CD14-positive monocyte (primary cell): Measurements from ENCODE around the gene EDNRA. TPM values are rescaled to one million over a fixed set of nuclear protein-coding genes. Genes with fewer than 3 reads are reported as not detected.

ENCODE experiments used
- DNase-seq, 3 donors: peaks; one replicate each; pipeline ENCODE4 v3.0.0-alpha.2; 2011 to 2022
- H2AFZ ChIP-seq: 2 replicates; pipeline ENCODE4 v1.6.0; 2012; ENCODE audit warnings: mild to moderate bottlenecking, low read depth, low read length, inconsistent platforms; ENCODE audit not compliant: insufficient read depth, poor library complexity, severe bottlenecking
- H3K27ac ChIP-seq, 2 donors: 1 replicate in 1 of 2; 2 replicates in 1 of 2; pipeline ENCODE4 v1.5.1; 2012 to 2013; ENCODE audit warnings: low read length in 2 of 2, control low read depth in 1 of 2, inconsistent platforms in 1 of 2, low read depth in 1 of 2, mild to moderate bottlenecking in 1 of 2
- H3K27me3 ChIP-seq, 2 donors: one replicate each; pipeline versions ENCODE4 v1.6.0 to v1.6.1; 2011 to 2013; ENCODE audit warnings: low read length in 2 of 2; ENCODE audit not compliant: control insufficient read depth in 2 of 2, insufficient read depth in 2 of 2
- H3K36me3 ChIP-seq, 2 donors: replicated peaks in 1 of 2; 1 replicate in 1 of 2; 2 replicates in 1 of 2; pipeline versions ENCODE4 v1.5.1 to v1.6.1; 2012 to 2013; ENCODE audit warnings: low read length in 2 of 2, control low read depth in 1 of 2, inconsistent platforms in 1 of 2, mild to moderate bottlenecking in 1 of 2; ENCODE audit not compliant: insufficient read depth in 2 of 2, control insufficient read depth in 1 of 2
- H3K4me1 ChIP-seq, 2 donors: 1 replicate in 1 of 2; 2 replicates in 1 of 2; pipeline versions ENCODE4 v1.5.1 to v1.6.1; 2012 to 2013; ENCODE audit warnings: low read length in 2 of 2, control low read depth in 1 of 2, inconsistent platforms in 1 of 2, mild to moderate bottlenecking in 1 of 2, moderate library complexity in 1 of 2; ENCODE audit not compliant: insufficient read depth in 2 of 2, control insufficient read depth in 1 of 2
- H3K4me2 ChIP-seq: replicated peaks from 2 replicates; pipeline ENCODE3; 2012; ENCODE audit warnings: low read length, moderate library complexity, mild to moderate bottlenecking; ENCODE audit not compliant: poor library complexity, severe bottlenecking; ENCODE audit errors: extremely low read depth
- H3K4me3 ChIP-seq, 3 experiments: fragments of 200-600 bp in 1 of 3; sonication (generic) in 1 of 3; replicated peaks in 1 of 3; 1 replicate in 2 of 3; 2 replicates in 1 of 3; pipeline ENCODE4 v1.5.1; 2011 to 2013; ENCODE audit warnings: low read length in 3 of 3, mild to moderate bottlenecking in 3 of 3, control low read depth in 2 of 3, low read depth in 2 of 3, inconsistent platforms in 1 of 3, moderate library complexity in 1 of 3
- H3K79me2 ChIP-seq: 2 replicates; pipeline ENCODE4 v1.6.0; 2012; ENCODE audit warnings: mild to moderate bottlenecking, control low read depth, inconsistent platforms, low read length, moderate library complexity; ENCODE audit not compliant: insufficient read depth
- H3K9ac ChIP-seq: 2 replicates; pipeline ENCODE4 v1.6.0; 2017; ENCODE audit warnings: low read length, mild to moderate bottlenecking; ENCODE audit not compliant: insufficient read depth, poor library complexity, severe bottlenecking
- H3K9me3 ChIP-seq, 2 donors: replicated peaks in 1 of 2; 1 replicate in 1 of 2; 2 replicates in 1 of 2; pipeline versions ENCODE4 v1.5.1 to v1.6.1; 2012 to 2013; ENCODE audit warnings: low read length in 2 of 2, control low read depth in 1 of 2; ENCODE audit not compliant: control insufficient read depth in 1 of 2, insufficient read depth in 1 of 2
- H4K20me1 ChIP-seq: 2 replicates; pipeline ENCODE4 v1.6.0; 2012; ENCODE audit warnings: mild to moderate bottlenecking, low read length, control low read depth, moderate library complexity; ENCODE audit not compliant: insufficient read depth
- H3K27ac Mint-ChIP-seq, 7 donors: one replicate each; pipeline ENCODE4 v1.8.0; 2020; ENCODE audit warnings: mild to moderate bottlenecking in 7 of 7, mixed read lengths in 7 of 7, moderate library complexity in 6 of 7, inconsistent platforms in 2 of 7
- H3K27me3 Mint-ChIP-seq, 3 donors: one replicate each; pipeline ENCODE4 v1.8.0; 2021 to 2022; ENCODE audit warnings: low read depth in 3 of 3, mild to moderate bottlenecking in 3 of 3, mixed read lengths in 3 of 3, moderate library complexity in 3 of 3, inconsistent platforms in 1 of 3
- H3K36me3 Mint-ChIP-seq, 2 donors: one replicate each; pipeline ENCODE4 v1.8.0; 2020; ENCODE audit warnings: mixed read lengths in 2 of 2, inconsistent platforms in 1 of 2, mild to moderate bottlenecking in 1 of 2
- H3K4me1 Mint-ChIP-seq: one replicate; pipeline ENCODE4 v1.8.0; 2020; ENCODE audit warnings: mild to moderate bottlenecking, mixed read lengths
- H3K4me3 Mint-ChIP-seq, 2 donors: one replicate each; pipeline ENCODE4 v1.8.0; 2020; ENCODE audit warnings: mild to moderate bottlenecking in 2 of 2, mixed read lengths in 2 of 2, moderate library complexity in 1 of 2
- H3K9me3 Mint-ChIP-seq, 7 donors: one replicate each; pipeline ENCODE4 v1.8.0; 2020 to 2022; ENCODE audit warnings: mixed read lengths in 7 of 7, mild to moderate bottlenecking in 6 of 7, moderate library complexity in 6 of 7, inconsistent platforms in 2 of 7
- WGBS: methylation state at CpG from one replicate; pipeline ENCODE4 v1.1.5; 2013; ENCODE audit warnings: missing lambda C conversion rate; ENCODE audit not compliant: insufficient coverage; 5-methylcytosine and 5-hydroxymethylcytosine counted together
- intact Hi-C, 2 donors: fragments of 100-400 bp; cut with micrococcal nuclease; formaldehyde crosslinking; loops; one replicate each; pipeline versions ENCODE4 v1.15.0 to v1.15.1; 2023
- polyA plus RNA-seq, 3 donors: library from polyadenylated mRNA; depleted of rRNA in 1 of 3; unstranded in 2 of 3; stranded (reverse) in 1 of 3; fragments of 300-500 nt in 2 of 3; fragments of >200 nt in 1 of 3; fragmentation: Illumina TruSeq in 2 of 3; gene quantifications; 1 replicate in 2 of 3; 2 replicates in 1 of 3; pipeline ENCODE4 v1.2.3, GENCODE V29; 2012 to 2021
- TF ChIP-seq, protein P1 (sequence below): fragments of 200-600 bp; IDR thresholded peaks from one replicate; pipeline ENCODE4 v1.8.0; 2022; ENCODE audit warnings: antibody characterized with exemption, mild to moderate bottlenecking

Gene EDNRA
- polyA plus RNA-seq, 3 donors, result not detected

DNA sequence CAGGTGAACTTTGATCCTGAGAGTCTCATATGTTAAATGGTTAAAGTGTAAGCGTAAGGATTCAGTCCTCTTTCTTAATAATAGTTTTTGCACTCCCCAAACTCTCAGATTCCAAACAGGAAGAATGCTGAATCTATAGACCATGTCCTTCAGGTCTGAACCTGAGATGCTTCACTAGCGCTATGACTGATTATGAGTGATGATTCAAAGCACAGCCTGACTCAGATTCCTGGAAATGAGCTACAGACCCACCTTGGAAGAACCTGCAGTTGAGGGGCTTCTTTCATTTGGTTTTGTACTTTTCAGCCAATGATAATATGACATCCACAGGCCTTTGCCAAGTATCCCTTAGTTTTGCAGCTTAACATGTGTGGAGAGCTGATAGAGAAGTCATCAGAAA, 1.4 kb downstream of the EDNRA start:
- no peaks in the 10 kb centered on the region for H3K4me1 Mint-ChIP-seq
- TF ChIP-seq, protein P1, sequence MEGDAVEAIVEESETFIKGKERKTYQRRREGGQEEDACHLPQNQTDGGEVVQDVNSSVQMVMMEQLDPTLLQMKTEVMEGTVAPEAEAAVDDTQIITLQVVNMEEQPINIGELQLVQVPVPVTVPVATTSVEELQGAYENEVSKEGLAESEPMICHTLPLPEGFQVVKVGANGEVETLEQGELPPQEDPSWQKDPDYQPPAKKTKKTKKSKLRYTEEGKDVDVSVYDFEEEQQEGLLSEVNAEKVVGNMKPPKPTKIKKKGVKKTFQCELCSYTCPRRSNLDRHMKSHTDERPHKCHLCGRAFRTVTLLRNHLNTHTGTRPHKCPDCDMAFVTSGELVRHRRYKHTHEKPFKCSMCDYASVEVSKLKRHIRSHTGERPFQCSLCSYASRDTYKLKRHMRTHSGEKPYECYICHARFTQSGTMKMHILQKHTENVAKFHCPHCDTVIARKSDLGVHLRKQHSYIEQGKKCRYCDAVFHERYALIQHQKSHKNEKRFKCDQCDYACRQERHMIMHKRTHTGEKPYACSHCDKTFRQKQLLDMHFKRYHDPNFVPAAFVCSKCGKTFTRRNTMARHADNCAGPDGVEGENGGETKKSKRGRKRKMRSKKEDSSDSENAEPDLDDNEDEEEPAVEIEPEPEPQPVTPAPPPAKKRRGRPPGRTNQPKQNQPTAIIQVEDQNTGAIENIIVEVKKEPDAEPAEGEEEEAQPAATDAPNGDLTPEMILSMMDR, result no peak
- H3K9me3 Mint-ChIP-seq, result peaks cover 3 to 17% (median 14%) of the 10 kb centered on the region in 7 donors
- H4K20me1 ChIP-seq, result no peaks in the 10 kb centered on the region
- no peaks in the 10 kb centered on the region for H3K36me3 ChIP-seq
- H3K79me2 ChIP-seq, result no peaks in the 10 kb centered on the region
- no peak overlapping the region for H3K4me2 ChIP-seq
- peaks cover 0 to 7% of the 10 kb centered on the region in 2 donors for H3K9me3 ChIP-seq
- H3K27ac ChIP-seq, result no peak overlapping the region
- peaks cover 7 to 27% (median 22%) of the 10 kb centered on the region in 3 donors for H3K27me3 Mint-ChIP-seq
- no peak for DNase-seq
- intact Hi-C loops, result no loop called here
- no peaks in the 10 kb centered on the region for H3K36me3 Mint-ChIP-seq
- H3K4me3 ChIP-seq, result no peak overlapping the region
- no peak overlapping the region for H3K4me3 Mint-ChIP-seq
- peaks cover 2 to 18% of the 10 kb centered on the region in 2 donors for H3K27me3 ChIP-seq
- no CpG with 5 or more reads among the region's 2 CpGs for WGBS
- no peak overlapping the region for H3K9ac ChIP-seq
- no peaks in the 10 kb centered on the region for H3K4me1 ChIP-seq
- H2AFZ ChIP-seq, result no peak overlapping the region
- H3K27ac Mint-ChIP-seq, result no peak overlapping the region

DNA sequence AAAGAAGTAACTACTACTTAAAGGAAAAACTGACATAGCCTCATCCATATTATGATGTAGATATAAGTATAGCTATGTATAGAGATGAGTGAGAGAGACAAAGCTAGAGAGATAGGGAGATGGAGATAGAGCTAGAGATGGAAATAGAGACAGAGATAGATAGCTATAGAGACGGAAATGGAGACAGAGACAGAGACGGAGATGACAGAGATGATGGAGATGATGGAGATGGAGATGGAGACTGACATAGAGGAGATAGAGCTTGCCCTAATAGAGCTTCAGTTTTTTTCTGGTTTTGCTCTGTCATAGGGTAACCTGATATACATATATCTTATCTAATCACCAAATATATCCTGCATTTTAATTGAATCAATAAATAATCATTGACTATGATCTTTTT, 4.3 kb downstream of the EDNRA start:
- H3K79me2 ChIP-seq, result no peaks in the 10 kb centered on the region
- no peak overlapping the region for H3K27ac ChIP-seq
- no peaks in the 10 kb centered on the region for H3K4me1 Mint-ChIP-seq
- no peak for DNase-seq
- H3K9me3 ChIP-seq, result peaks cover 0 to 3% of the 10 kb centered on the region in 2 donors
- WGBS, result 67% methylated on average over 1 of the region's 2 CpGs
- no peak overlapping the region for H3K27ac Mint-ChIP-seq
- peaks cover 2 to 18% of the 10 kb centered on the region in 2 donors for H3K27me3 ChIP-seq
- no peak overlapping the region for H3K4me3 Mint-ChIP-seq
- H3K36me3 Mint-ChIP-seq, result no peaks in the 10 kb centered on the region
- no peak overlapping the region for H3K4me3 ChIP-seq
- intact Hi-C loops, result no loop called here
- no peaks in the 10 kb centered on the region for H3K36me3 ChIP-seq
- H3K9ac ChIP-seq, result no peak overlapping the region
- H3K4me2 ChIP-seq, result no peak overlapping the region
- peaks cover 5 to 23% (median 21%) of the 10 kb centered on the region in 3 donors for H3K27me3 Mint-ChIP-seq
- no peak overlapping the region for H2AFZ ChIP-seq
- TF ChIP-seq, protein P1, result no peak
- peaks cover 2 to 13% (median 8%) of the 10 kb centered on the region in 7 donors for H3K9me3 Mint-ChIP-seq
- no peaks in the 10 kb centered on the region for H4K20me1 ChIP-seq
- no peaks in the 10 kb centered on the region for H3K4me1 ChIP-seq
